ENCODE measurements around the gene IRX5. TPM values are rescaled to one million over a fixed set of nuclear protein-coding genes. Genes with fewer than 3 reads are reported as not detected.
A peak's percentile ranks its signal among the peaks of the same experiment; 100 is the strongest.

IRX5 gene
- total RNA-seq, 1 donor from 2014 or later = 36.8 TPM

GRCh38 chr16:54912720-54913119, 17.9 kb upstream of the IRX5 start:
- no peak overlapping the region for H3K27ac ChIP-seq (replicated peaks)
- no peaks in the 10 kb centered on the region for H3K27me3 ChIP-seq (ENCODE audit: low read depth)
- no peak for DNase-seq
- H3K4me1 ChIP-seq = peaks cover 8% of the 10 kb centered on the region
- TF ChIP-seq CTCF (IDR thresholded peaks at IDR 0.05; ENCODE audit: borderline replicate concordance) = no peak
- H3K4me3 ChIP-seq = no peak overlapping the region
- intact Hi-C loops (cut with micrococcal nuclease) = no loop called here
- no peaks in the 10 kb centered on the region for H3K9me3 ChIP-seq (replicated peaks)
- H3K36me3 ChIP-seq = no peaks in the 10 kb centered on the region

- DNase-seq = no peak
- intact Hi-C loops (cut with micrococcal nuclease) = loop anchor here (10.0 kb wide), 1 partner anchor 107 kb away; no protein-coding TSS in a partner anchor
- peak overlapping the region; percentile 92 for H3K27ac ChIP-seq (replicated peaks)
- H3K27me3 ChIP-seq (ENCODE audit: low read depth) = peaks cover 15% of the 10 kb centered on the region
- H3K4me1 ChIP-seq = no peaks in the 10 kb centered on the region
- H3K36me3 ChIP-seq = no peaks in the 10 kb centered on the region
- H3K9me3 ChIP-seq (replicated peaks) = no peaks in the 10 kb centered on the region
- H3K4me3 ChIP-seq = no peak overlapping the region
- no peak for TF ChIP-seq CTCF (IDR thresholded peaks at IDR 0.05; ENCODE audit: borderline replicate concordance)
Observed at GRCh38 chr16:54921206-54921824, 9.3 kb upstream of the IRX5 start.

GRCh38 chr16:54923055-54923473, 7.6 kb upstream of the IRX5 start:
- H3K4me1 ChIP-seq = peaks cover 8% of the 10 kb centered on the region
- no peaks in the 10 kb centered on the region for H3K9me3 ChIP-seq (replicated peaks)
- H3K27me3 ChIP-seq (ENCODE audit: low read depth) = peaks cover 24% of the 10 kb centered on the region
- no peak for TF ChIP-seq CTCF (IDR thresholded peaks at IDR 0.05; ENCODE audit: borderline replicate concordance)
- peak overlapping the region; percentile 92 for H3K27ac ChIP-seq (replicated peaks)
- intact Hi-C loops (cut with micrococcal nuclease) = loop anchor here (10.0 kb wide), 1 partner anchor 108 kb away; no protein-coding TSS in a partner anchor
- peak overlapping the region; percentile 13 for H3K4me3 ChIP-seq
- no peaks in the 10 kb centered on the region for H3K36me3 ChIP-seq
- no peak for DNase-seq

GRCh38 chr16:54923988-54924387, 6.7 kb upstream of the IRX5 start:
- peaks cover 24% of the 10 kb centered on the region for H3K27me3 ChIP-seq (ENCODE audit: low read depth)
- TF ChIP-seq CTCF (IDR thresholded peaks at IDR 0.05; ENCODE audit: borderline replicate concordance) = no peak
- H3K36me3 ChIP-seq = no peaks in the 10 kb centered on the region
- intact Hi-C loops (cut with micrococcal nuclease) = loop anchor here (10.0 kb wide), 1 partner anchor 109 kb away; no protein-coding TSS in a partner anchor
- DNase-seq = no peak
- H3K4me3 ChIP-seq = no peak overlapping the region
- peak overlapping the region; percentile 92 for H3K27ac ChIP-seq (replicated peaks)
- peaks cover 11% of the 10 kb centered on the region for H3K4me1 ChIP-seq
- H3K9me3 ChIP-seq (replicated peaks) = no peaks in the 10 kb centered on the region

- Histone ChIP-seq H3K27me3 (ENCODE audit: low read depth) (peaks cover 27% of the 10 kb centered on the region), H3K4me3 (peak overlapping the region; percentile 85), H3K4me1 (peaks cover 24% of the 10 kb centered on the region), H3K9me3 (replicated peaks) (no peaks in the 10 kb centered on the region), H3K27ac (replicated peaks) (peak overlapping the region; percentile 92), H3K36me3 (no peaks in the 10 kb centered on the region)
- intact Hi-C loops (cut with micrococcal nuclease) = loop anchor here (10.0 kb wide), 1 partner anchor 112 kb away; no protein-coding TSS in a partner anchor
- DNase-seq = no peak
- TF ChIP-seq CTCF (IDR thresholded peaks at IDR 0.05; ENCODE audit: borderline replicate concordance) = no peak
Observed at GRCh38 chr16:54926166-54926838, 4.4 kb upstream of the IRX5 start.

Measured in left ventricle myocardium inferior (tissue), 1 donor.